NCI-H2081 (cell line): ENCODE results near the gene IL24.

ENCODE experiments used
- DNase-seq, 2 experiments: peaks; one replicate each; lab custom pipeline; 2025; lab: John Stamatoyannopoulos, UW

IL24 gene

DNA sequence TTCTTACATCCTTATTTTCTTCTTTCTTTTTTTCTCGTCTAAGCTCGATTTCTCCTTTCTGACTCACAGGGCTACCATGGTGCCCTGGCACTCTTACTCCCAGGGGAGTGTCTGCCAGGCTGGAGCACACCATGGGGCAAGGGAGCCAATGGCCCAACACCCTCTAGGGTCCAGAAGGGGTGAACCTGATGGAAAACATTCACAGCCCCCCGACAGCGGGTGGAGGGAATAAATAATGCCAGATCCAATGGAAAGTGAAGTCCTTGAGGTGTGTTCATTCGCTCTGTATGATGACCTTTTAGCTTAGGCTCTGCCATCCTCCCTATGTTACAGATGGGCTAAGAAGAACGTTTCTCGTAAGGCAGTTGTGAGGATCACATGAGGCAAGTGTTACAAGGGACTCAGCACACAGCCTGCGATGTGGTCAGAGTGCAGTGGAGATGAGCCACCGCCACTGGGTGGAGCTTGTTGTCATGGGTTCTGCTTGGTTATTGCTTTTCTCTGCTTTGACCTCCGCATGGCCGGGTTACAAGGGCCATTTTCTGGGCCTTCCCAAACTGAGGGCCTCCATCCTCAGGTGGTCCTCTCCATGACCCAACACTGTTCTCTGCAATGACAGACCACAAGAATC is 28.0 kb downstream of the IL24 start:
- no peak for DNase-seq

DNA sequence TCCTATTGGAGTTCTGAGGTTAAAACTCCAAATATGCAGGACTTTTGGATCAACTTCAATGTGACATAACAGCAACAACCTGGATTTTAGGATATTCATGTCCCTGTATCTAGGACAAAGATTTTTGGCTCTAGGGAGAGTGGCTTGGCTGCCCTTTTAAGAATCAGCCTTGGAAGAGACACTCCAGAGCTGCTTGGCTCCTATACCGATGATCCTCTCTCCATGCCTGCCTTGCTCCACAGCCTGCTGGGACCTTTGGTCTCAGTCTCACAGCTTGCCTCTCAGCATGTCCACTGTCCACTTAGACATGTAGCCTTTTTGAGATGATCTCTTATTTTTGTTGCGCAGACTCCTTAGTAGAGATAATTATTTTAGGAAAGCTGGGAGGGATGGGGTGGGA is 29.0 kb downstream of the IL24 start:
- no peak for DNase-seq

DNA sequence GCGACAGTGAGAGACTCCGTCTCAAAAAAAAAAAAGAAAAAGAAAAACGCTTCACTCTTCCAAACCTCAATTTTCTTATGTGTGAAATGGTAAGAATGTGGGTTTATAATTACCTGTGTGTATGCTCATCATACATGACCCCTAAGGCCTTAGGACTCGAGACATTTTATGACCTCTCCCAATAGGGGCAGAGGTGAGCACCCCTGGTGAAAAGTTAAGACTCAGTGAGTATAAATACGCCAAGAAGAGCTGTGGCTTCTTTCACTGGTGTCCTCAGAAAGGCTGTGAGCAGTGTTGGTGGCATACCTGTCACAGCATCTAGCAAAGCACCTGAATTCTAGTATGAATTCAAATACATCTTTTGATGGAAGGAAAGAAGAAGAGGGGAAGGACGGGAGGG is 32.3 kb downstream of the IL24 start:
- no peak for DNase-seq

GRCh38 chr1:206930210-206930798 is 33.1 kb downstream of the IL24 start:
- no peak for DNase-seq

- DNase-seq, result no peak
These were observed 34.5 kb downstream of the IL24 start for GRCh38 chr1:206931709-206932108.

DNA sequence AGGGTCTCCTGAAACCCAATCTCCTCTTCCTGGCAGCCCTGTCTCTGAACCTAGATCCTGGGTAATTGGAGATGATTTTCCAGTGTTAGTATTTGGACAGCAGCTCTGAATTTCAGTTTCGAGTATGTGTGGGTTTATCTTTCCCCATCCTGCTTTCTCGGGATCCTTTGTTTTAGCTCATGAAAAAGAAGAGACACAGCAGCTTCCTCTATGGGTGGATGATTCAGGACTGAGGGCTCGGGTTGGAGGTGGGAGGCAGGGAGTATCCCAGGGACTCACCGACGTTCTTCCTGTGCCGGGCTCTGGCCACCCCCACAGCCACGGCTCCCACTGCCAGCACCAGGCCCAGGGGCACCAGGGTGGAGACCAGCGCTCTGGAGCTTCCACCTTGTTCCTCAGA is 34.9 kb downstream of the IL24 start:
- DNase-seq, result no peak

DNA sequence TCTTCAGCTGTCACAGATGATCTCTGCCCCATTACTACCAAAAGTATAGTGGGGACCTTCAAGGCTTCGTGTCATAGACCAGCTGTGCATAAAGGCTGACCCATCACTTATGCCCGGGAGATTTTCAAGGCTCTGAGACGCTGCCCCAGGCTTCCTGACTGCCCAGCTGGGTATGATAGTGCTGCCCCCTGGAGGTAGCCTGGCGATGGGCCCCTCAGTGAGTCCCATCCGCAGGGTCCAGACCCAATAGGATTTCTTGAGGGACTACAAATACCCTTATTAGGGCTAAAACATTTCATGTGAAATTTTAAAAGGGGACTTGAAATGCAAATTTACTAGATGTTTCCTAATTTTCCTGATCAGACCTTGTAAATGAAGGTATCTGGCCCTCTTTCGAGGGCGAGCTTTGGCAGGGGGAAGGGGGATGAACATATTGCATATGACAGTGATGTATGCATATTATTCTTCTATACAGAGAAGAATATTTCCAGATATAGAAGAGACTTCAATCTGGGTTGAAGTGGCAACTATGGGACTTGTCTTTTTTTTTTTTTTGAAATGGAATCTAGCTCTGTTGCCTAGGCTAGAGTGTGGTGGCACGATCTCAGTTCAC is 36.2 kb downstream of the IL24 start:
- no peak for DNase-seq

DNA sequence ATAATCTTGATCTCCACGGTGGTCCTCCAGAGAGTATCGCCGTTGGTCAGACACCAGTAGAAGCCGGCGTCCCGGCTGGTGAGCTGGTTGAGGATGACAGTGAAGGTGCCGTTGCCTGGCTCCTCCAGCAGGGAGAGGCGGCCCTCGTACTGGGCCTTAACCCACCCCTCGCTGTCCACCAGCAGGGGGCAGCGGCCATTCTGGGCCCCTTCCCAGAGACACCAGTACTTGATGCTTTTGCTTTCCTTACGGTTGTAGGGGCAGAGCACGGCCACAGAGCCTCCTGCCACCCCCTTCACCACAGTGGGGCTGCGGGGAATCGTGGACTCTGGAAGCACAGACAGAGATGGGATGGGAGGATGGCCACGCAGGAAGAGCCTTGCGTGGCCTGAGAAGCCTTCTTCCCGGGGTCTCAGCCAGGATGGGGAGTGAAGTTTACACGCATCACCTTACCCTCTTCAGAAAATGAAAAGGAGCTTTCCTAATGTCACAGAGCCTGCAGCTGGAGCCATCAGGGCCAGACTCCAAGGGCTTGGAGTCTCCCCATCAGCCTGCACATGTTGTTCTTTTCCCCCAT is 38.3 kb downstream of the IL24 start:
- no peak for DNase-seq

DNA sequence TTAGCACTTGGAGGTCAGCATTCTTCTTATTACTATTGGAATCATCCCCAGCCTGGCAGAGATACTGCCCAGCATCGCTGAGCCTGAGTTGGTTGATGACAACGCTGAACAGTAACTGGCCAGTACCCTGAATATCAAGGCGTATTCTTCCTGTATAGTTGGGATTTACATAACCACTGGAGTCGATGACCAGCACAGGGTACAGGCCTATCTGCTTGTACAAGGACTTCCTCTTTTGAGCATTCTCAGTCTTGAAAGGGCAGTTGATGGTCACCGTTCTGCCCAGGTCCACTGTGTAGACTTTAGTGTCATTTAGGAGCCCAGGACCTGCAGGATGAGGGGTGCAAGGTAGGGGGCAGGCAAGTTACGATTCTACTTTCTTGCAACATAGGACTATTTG is 40.2 kb downstream of the IL24 start:
- DNase-seq, result no peak

- DNase-seq, result no peak
These were observed 41.9 kb downstream of the IL24 start for GRCh38 chr1:206939131-206939530.

DNA sequence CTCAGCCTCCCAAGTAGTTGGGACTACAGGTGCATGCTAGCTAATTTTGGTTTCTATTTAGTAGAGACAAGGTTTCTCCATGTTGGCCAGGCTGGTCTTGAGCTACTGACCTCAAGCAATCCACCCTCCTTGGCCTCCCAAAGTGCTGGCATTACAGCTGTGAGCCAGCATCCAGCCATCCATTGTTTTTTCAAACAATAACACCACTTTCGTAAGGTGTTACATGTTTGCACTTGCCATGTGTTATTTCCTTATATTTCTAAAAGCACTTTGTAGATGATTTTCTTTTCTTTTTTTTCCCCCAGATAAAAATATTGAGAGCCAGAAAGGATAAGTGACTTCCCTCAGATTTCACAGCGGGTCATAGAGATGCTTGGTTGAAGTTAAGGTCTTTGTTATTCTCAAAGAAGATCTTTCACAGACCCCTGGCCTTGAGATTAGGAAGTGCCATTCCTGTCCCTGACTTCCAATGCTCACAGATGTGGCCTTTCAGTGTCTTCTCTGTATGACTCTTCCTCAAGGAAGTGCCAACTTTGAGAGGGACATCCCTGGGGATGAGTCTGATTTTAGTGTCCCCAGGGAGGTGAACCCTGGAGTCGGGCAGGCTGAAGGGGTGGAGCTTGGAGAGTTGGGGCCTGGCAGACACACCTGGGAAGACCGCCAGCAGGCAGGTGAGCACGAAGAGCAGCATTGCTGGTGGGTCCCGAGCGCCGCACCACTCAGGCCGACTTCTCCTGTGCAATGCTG is 42.8 kb downstream of the IL24 start:
- DNase-seq, result no peak

- no peak for DNase-seq
These were observed 43.3 kb downstream of the IL24 start for GRCh38 chr1:206940588-206940936.

DNA sequence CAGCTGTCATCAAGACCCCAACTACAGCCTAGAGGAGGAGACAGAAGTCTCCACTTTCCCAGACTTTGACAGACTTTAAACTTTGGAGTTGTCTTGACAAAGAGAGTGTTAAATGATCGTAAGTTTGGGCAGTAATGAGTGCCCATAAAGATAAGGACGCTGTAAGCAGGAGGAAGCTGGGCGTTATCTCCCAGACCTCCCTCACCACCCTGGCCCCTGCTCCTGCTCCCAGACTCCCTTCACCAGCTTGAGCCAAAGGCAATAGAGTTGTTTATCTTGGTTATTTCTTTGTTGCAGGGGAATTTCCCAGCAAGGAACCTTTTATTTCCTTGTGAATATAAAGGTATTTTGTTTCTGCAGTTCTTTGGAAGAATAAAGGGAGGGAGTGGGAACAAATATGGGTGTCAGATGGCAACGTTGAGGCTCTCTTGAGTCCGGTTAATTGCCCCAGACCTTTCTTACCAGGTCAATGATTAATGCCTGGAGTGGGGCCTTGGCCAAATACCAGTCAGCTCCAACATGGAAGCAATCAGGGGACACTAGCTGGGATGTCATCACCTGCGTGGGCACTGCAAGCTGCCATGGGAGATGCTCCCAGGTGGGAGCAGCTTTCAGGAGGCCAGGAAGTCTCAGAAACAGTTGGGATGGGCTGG is 44.6 kb downstream of the IL24 start:
- no peak for DNase-seq

DNA sequence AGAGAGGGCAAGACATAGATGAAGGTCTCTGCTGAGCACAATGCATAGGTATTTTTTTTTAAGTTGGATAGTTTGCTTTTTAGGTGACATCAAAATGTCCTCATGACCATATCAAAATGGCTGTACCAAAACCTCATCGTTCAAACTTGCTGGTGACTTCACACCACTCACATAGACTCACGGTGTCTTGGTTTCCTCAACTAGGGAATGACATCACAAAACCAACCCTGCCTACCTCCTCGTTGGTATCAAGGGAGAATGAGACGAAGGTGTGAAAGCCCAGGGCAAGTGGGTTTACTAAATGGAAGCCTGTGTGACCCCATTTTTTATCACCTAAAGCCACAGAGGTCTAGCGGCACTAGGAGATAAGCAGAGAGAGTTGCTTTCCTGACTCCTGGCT is 47.5 kb downstream of the IL24 start:
- no peak for DNase-seq

- DNase-seq, result no peak
These were observed 48.5 kb downstream of the IL24 start for GRCh38 chr1:206945779-206946178.

DNA sequence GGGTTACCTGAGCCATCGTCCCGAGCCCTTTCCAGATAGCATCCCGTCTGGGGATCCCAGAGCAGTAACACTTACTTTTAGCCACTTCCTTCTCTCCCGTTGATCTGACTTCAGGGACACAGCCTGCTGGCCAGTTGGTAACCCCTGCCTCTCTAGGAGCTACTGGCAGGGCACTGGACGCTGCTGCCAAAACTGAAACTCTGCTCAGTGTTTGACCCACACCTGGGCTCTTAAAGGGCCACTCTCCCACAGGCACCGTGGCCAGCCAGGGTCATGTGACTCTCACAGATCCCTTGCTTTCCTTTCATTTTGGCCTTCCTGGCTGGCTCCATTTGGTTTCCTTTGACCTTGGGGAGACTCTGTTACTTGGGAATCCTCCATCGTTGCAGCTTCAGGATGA is 49.0 kb downstream of the IL24 start, which contains the start of gene PIGR:
TSS of gene PIGR (minus strand) at position 206 of the 400 bp plus-strand sequence. CDS start 5,935 bp downstream, outside the sequence.
- DNase-seq, result no peak

- DNase-seq, result no peak
These were observed 50.0 kb downstream of the IL24 start for GRCh38 chr1:206947255-206947654.

GRCh38 chr1:206949208-206949607 is 52.0 kb downstream of the IL24 start:
- no peak for DNase-seq

GRCh38 chr1:206949641-206950040 is 52.4 kb downstream of the IL24 start:
- DNase-seq, result no peak

DNA sequence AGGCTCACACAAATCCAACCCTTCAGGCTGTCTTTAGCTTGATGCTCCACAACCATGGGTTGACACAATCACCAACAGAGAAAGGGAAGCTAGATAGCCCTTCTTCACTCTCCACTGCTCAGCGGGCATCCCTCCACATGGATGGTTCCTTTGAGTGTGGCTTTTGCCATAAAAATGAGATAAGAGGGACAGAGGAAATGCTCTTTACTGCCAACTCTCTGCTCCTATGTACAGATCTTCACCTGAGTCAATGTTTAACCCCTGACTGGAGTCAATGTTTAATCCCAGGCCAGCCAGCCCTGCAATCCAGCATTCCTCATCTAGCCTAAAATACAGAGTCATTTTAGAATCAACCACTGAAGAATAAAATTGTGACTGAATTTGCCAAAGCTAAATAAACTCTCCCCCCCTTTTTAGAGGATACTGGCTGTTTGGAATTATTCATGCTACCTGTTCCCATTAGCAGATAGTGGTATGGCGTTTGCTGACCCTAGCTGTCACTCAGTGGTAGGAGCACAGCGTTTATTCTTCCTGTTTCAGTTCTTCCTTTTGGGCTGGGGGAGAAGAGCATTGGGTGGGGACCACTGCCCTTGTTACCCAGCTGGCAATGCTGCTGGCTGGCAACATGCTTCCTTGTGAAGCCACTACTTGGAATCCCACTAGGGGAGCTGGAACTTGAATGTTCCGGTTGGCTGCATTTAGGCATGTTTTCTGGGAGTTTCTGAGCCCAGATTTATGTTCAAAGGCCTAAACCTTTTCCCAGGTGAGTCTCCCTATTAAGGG is 54.3 kb downstream of the IL24 start:
- no peak for DNase-seq

DNA sequence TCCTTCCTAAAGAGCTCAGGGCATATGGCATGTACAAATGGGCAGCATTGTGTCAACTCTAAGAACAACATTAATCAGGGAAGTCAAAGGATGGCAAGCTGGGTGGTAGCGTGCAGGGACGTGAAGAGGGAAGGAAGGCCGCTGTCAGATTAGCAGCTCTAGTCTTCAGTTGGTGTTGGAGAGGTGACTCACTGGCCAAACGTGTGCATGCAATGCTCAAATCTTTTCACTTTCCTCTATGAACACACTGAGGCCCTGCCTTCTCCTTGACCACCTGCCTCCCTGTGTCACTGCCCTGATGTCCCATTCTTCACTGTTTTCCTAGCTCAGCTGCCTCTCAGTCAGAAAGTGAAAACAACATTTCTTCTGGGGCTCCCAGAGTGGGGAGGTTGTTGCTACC is 54.9 kb downstream of the IL24 start:
- no peak for DNase-seq
